ENCODE results near the gene CSNK1G2. TPM values are rescaled to one million over a fixed set of nuclear protein-coding genes. Genes with fewer than 3 reads are reported as not detected.

The CSNK1G2 gene
- total and polyA plus RNA-seq, 2 of the 13 experiments (the other 11 are each of a cell fraction or from before 2014, with no cell fraction given), result 53.8 to 72.5 TPM

- TF ChIP-seq GRHL1 (CRISPR knock-in tag; conservative IDR thresholded peaks at IDR 0.05), result no peak
- peak; percentile 31; the same call in 1 of the 2 replicates for TF ChIP-seq IKZF5 (CRISPR knock-in tag; IDR thresholded peaks at IDR 0.05)
Measured at GRCh38 chr19:1904860-1905109, 36.2 kb upstream of the CSNK1G2 start (continued).

GRCh38 chr19:1905110-1905862 is 35.7 kb upstream of the CSNK1G2 start, which contains the start of the genes ADAT3 and SCAMP4:
ADAT3 (plus strand) TSS chr19:1905399; CDS start chr19:1912048, 6,649 bp downstream.
SCAMP4 (plus strand) TSS chr19:1905399; CDS start chr19:1915020, 9,621 bp downstream.
- peaks cover 78% of the 10 kb centered on the region for H3K4me1 ChIP-seq (ENCODE audit: insufficient read depth, low read length)
- FAIRE-seq (peak; percentile 91), ATAC-seq (peak; percentile 80), DNase-seq (ENCODE audit: low spot score) (peak; percentile 94)
- POLR2A ChIA-PET, result interaction anchor here (0.5 to 3.5 kb wide), 5 partner anchors 8 to 147 kb away, joined by 3 to 14 read pairs (median 3); no protein-coding TSS in a partner anchor
- no peaks in the 10 kb centered on the region for H3K9me3 ChIP-seq (ENCODE audit: low read length)
- H2AFZ ChIP-seq (ENCODE audit: low read length), result peak within 1 kb of the TSS; percentile 49
- in situ Hi-C loops (cut with HindIII; ENCODE audit: extremely low pct_ligation_motif_present, low pct_unique_long_range_greater_than_20kb), result no loop called here
- H4K20me1 ChIP-seq (ENCODE audit: insufficient read depth, low read length), result peaks cover 6% of the 10 kb centered on the region; the same call in 1 of the 2 replicates
- CTCF ChIA-PET (ENCODE audit: low intra/inter-chr PET ratio, low total read pairs), result no interaction called here
- H3K4me3 ChIP-seq (replicated peaks in 1 of 3; ENCODE audit: insufficient read depth in 1 of 3, low read depth in 2 of 3, low read length in 3 of 3), result peak within 1 kb of the TSS; percentile 62 to 75 (median 74); a peak in 5 of 6 replicates
- peak within 1 kb of the TSS; percentile 69 for H3K27ac ChIP-seq (ENCODE audit: extremely low read length, insufficient read depth, low read length)
- H3K4me2 ChIP-seq (ENCODE audit: low read depth, low read length), result peak within 1 kb of the TSS; percentile 77
- TSS peak; percentile 80 for BruUV-seq (replicated peaks)
- no peaks in the 10 kb centered on the region; a peak in 1 of 5 replicates for H3K36me3 ChIP-seq (replicated peaks in 1 of 2; ENCODE audit: control insufficient read depth in 1 of 2, insufficient read depth in 2 of 2, low read length in 2 of 2)
- H3K79me2 ChIP-seq (ENCODE audit: insufficient read depth, low read length), result peaks cover 39% of the 10 kb centered on the region
- no peaks in the 10 kb centered on the region for H3K27me3 ChIP-seq (ENCODE audit: control insufficient read depth in 1 of 2, insufficient read depth in 2 of 2, low read length in 2 of 2)
- intact Hi-C loops (cut with micrococcal nuclease; ENCODE audit: unreplicated experiment), result no loop called here
- 3% methylated on average over 27 of the region's 92 CpGs for WGBS (ENCODE audit: low lambda C conversion rate)
- peak within 1 kb of the TSS; percentile 79 for H3K9ac ChIP-seq (ENCODE audit: insufficient read depth, low read depth, low read length)
- no peak for TF ChIP-seq ZNF337 (CRISPR knock-in tag; IDR thresholded peaks at IDR 0.05; ENCODE audit: borderline replicate concordance, low read depth)
- TF ChIP-seq FOXK1 (CRISPR knock-in tag; IDR thresholded peaks at IDR 0.05; ENCODE audit: borderline replicate concordance, low read depth), result peak; percentile 32; the same call in 1 of the 2 replicates
- no peak for TF ChIP-seq JUND (CRISPR knock-in tag; IDR thresholded peaks at IDR 0.05)
- TF ChIP-seq ZBTB26 (CRISPR knock-in tag; IDR thresholded peaks at IDR 0.05; ENCODE audit: borderline replicate concordance), result no peak
- no peak; the same call in 1 of the 2 replicates for TF ChIP-seq ZNF317 (CRISPR knock-in tag; IDR thresholded peaks at IDR 0.05)
- TF ChIP-seq RFX5 (IDR thresholded peaks at IDR 0.05; ENCODE audit: low read depth, low read length), result no peak; the same call in 1 of the 2 replicates
- no peak for TF ChIP-seq ZNF841 (CRISPR knock-in tag; IDR thresholded peaks at IDR 0.05; ENCODE audit: borderline replicate concordance)
- TF ChIP-seq ZFP41 (CRISPR knock-in tag; IDR thresholded peaks at IDR 0.05; ENCODE audit: borderline replicate concordance), result no peak
- no peak for TF ChIP-seq ZFYVE20 (CRISPR knock-in tag; IDR thresholded peaks at IDR 0.05; ENCODE audit: borderline replicate concordance, low read depth)
- no peak for TF ChIP-seq REL (CRISPR knock-in tag; conservative IDR thresholded peaks at IDR 0.05)
- TF ChIP-seq KLF6 (CRISPR knock-in tag; IDR thresholded peaks at IDR 0.05), result 0 out of 2 replicates have a peak, but pooled peaks have one; percentile 38
- TF ChIP-seq JUNB (CRISPR knock-in tag; IDR thresholded peaks at IDR 0.05; ENCODE audit: borderline replicate concordance), result no peak
- TF ChIP-seq ZZZ3 (CRISPR knock-in tag; IDR thresholded peaks at IDR 0.05; ENCODE audit: borderline replicate concordance), result peak; percentile 55; the same call in 1 of the 2 replicates
- TF ChIP-seq NCOA5 (CRISPR knock-in tag; IDR thresholded peaks at IDR 0.05), result no peak
- no peak for TF ChIP-seq ZNF577 (CRISPR knock-in tag; IDR thresholded peaks at IDR 0.05; ENCODE audit: borderline replicate concordance, low read depth)
- 0 out of 2 replicates have a peak, but pooled peaks have one; percentile 3 for TF ChIP-seq ZNF616 (CRISPR knock-in tag; IDR thresholded peaks at IDR 0.05; ENCODE audit: low read depth)
